Neuronal stem cell (in vitro differentiated cells): ENCODE results near the gene TRERF1.
"Not testable (repeated sequence)": the region's sequence is repeated elsewhere in the genome, so short reads cannot be mapped to it uniquely, and the experiment has no call there.

ENCODE experiments used
- DNase-seq: peaks from one replicate; pipeline ENCODE4 v3.0.0-alpha.2; 2013; ENCODE audit warnings: low spot score
- H2AFZ ChIP-seq: one replicate; pipeline ENCODE4 v1.6.1; 2013; ENCODE audit warnings: mild to moderate bottlenecking, low read length, inconsistent platforms
- H2AK5ac ChIP-seq: 2 replicates; pipeline ENCODE4 v1.6.1; 2013; ENCODE audit warnings: low read depth, mild to moderate bottlenecking, inconsistent platforms, low read length, moderate library complexity, mixed read lengths
- H2BK120ac ChIP-seq: 2 replicates; pipeline ENCODE4 v1.6.1; 2013; ENCODE audit warnings: low read depth, mild to moderate bottlenecking, inconsistent platforms, low read length, moderate library complexity, mixed read lengths
- H2BK12ac ChIP-seq: one replicate; pipeline ENCODE4 v1.6.1; 2013; ENCODE audit warnings: low read length, inconsistent platforms
- H2BK15ac ChIP-seq: 2 replicates; pipeline ENCODE4 v1.6.1; 2013; ENCODE audit warnings: mild to moderate bottlenecking, low read length, inconsistent platforms, mixed read lengths
- H2BK5ac ChIP-seq: one replicate; pipeline ENCODE4 v1.6.1; 2013; ENCODE audit warnings: inconsistent platforms, mild to moderate bottlenecking, low read length, moderate library complexity
- H3K14ac ChIP-seq: one replicate; pipeline ENCODE4 v1.6.1; 2013; ENCODE audit warnings: low read length, inconsistent platforms
- H3K18ac ChIP-seq: 2 replicates; pipeline ENCODE4 v1.6.1; 2013; ENCODE audit warnings: low read length, inconsistent platforms
- H3K23ac ChIP-seq: 2 replicates; pipeline ENCODE4 v1.6.1; 2013; ENCODE audit warnings: low read depth, mild to moderate bottlenecking, mixed read lengths, low read length, inconsistent platforms; ENCODE audit not compliant: poor library complexity
- H3K27ac ChIP-seq: replicated peaks from 3 replicates; pipeline ENCODE4 v1.5.1; 2013; ENCODE audit warnings: low read length, inconsistent platforms
- H3K27me3 ChIP-seq, 3 experiments: 2 replicates each; pipeline ENCODE4 v1.6.1; 2013; ENCODE audit warnings: low read length in 3 of 3, mild to moderate bottlenecking in 2 of 3, inconsistent platforms in 1 of 3, low read depth in 1 of 3, mixed read lengths in 1 of 3, moderate library complexity in 1 of 3; ENCODE audit not compliant: control insufficient read depth in 3 of 3, insufficient read depth in 3 of 3
- H3K36me3 ChIP-seq, 2 donors: replicated peaks in 1 of 2; 2 replicates each; pipeline ENCODE4 v1.6.1; 2013; ENCODE audit warnings: low read length in 2 of 2; ENCODE audit not compliant: control insufficient read depth in 2 of 2, insufficient read depth in 2 of 2
- H3K4ac ChIP-seq: 2 replicates; pipeline ENCODE4 v1.6.1; 2013; ENCODE audit warnings: inconsistent platforms, mild to moderate bottlenecking, low read length, moderate library complexity
- H3K4me1 ChIP-seq, 2 donors: 1 replicate in 1 of 2; 2 replicates in 1 of 2; pipeline ENCODE4 v1.6.1; 2013; ENCODE audit warnings: low read length in 2 of 2, low read depth in 1 of 2; ENCODE audit not compliant: control insufficient read depth in 2 of 2, insufficient read depth in 1 of 2
- H3K4me2 ChIP-seq: one replicate; pipeline ENCODE4 v1.6.1; 2013; ENCODE audit warnings: mild to moderate bottlenecking, low read length, inconsistent platforms; ENCODE audit not compliant: insufficient read depth, poor library complexity, severe bottlenecking
- H3K4me3 ChIP-seq, 2 donors: 2 replicates each; pipeline ENCODE4 v1.5.1; 2013; ENCODE audit warnings: low read length in 2 of 2, mild to moderate bottlenecking in 2 of 2, inconsistent platforms in 1 of 2, moderate library complexity in 1 of 2
- H3K79me1 ChIP-seq: one replicate; pipeline ENCODE4 v1.6.1; 2013; ENCODE audit warnings: low read depth, mild to moderate bottlenecking, inconsistent platforms, low read length, moderate library complexity
- H3K9ac ChIP-seq: one replicate; pipeline ENCODE4 v1.6.1; 2013; ENCODE audit warnings: mild to moderate bottlenecking, low read depth, low read length, inconsistent platforms; ENCODE audit not compliant: poor library complexity
- H3K9me3 ChIP-seq, 2 donors: replicated peaks in 1 of 2; 2 replicates each; pipeline versions ENCODE3 to v1.6.1; 2013; ENCODE audit warnings: low read length in 2 of 2, mild to moderate bottlenecking in 2 of 2, inconsistent platforms in 1 of 2, low read depth in 1 of 2, mixed read lengths in 1 of 2, moderate library complexity in 1 of 2; ENCODE audit not compliant: control insufficient read depth in 2 of 2, insufficient read depth in 1 of 2
- H4K8ac ChIP-seq: one replicate; pipeline ENCODE4 v1.6.1; 2013; ENCODE audit warnings: low read depth, mild to moderate bottlenecking, inconsistent platforms, low read length, moderate library complexity
- H4K91ac ChIP-seq: one replicate; pipeline ENCODE4 v1.6.1; 2013; ENCODE audit warnings: low read length, low read depth, mild to moderate bottlenecking, inconsistent platforms; ENCODE audit not compliant: poor library complexity
- WGBS, 2 donors: extraction: QIAGEN DNeasy Blood & Tissue Kit; methylation state at CpG; one replicate each; pipeline ENCODE4 v1.1.7; 2013; ENCODE audit warnings: missing lambda C conversion rate in 2 of 2, mixed read lengths in 1 of 2; ENCODE audit not compliant: insufficient read length in 2 of 2, insufficient replicate concordance in 1 of 2; ENCODE audit errors: extremely low coverage in 2 of 2; 5-methylcytosine and 5-hydroxymethylcytosine counted together

TRERF1 gene

DNA sequence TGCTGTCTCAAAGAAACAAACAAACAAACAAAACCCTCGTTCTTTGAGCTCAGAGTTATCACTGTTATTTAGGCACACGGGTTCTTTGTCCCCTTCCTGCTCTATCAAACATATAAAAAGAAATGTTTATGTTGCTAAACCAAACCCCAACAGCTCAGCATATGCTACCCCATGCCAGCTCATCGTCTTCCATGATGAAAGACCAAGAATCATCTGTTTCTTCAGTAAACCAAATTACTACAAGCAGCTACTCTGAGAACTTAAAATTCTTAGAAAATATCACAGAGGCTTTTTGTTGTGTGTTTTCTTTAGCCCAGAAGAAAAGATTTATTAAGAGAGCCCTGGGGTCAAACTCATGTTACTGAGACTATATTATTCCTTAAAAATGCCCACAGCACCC is 4.7 kb downstream of the TRERF1 start:
- Histone ChIP-seq H3K27me3 (no peaks in the 10 kb centered on the region), H3K4me3 (no peak overlapping the region), H4K91ac (no peak overlapping the region), H3K4me2 (no peak overlapping the region), H3K23ac (no peak overlapping the region), H2BK12ac (no peak overlapping the region), H3K27ac (no peak overlapping the region), H2AFZ (no peak overlapping the region), H3K18ac (no peak overlapping the region), H2BK120ac (no peak overlapping the region), H3K79me1 (peaks cover 2% of the 10 kb centered on the region), H2BK5ac (no peak overlapping the region), H3K9me3 (no peaks in the 10 kb centered on the region), H3K36me3 (peaks cover 0 to 7% of the 10 kb centered on the region in 2 donors), H4K8ac (no peak overlapping the region), H3K4me1 (peaks cover 19 to 26% of the 10 kb centered on the region in 2 donors), H3K9ac (no peak overlapping the region), H3K4ac (no peak overlapping the region), H2BK15ac (no peak overlapping the region), H2AK5ac (no peak overlapping the region), H3K14ac (no peak overlapping the region)
- WGBS, 2 donors: no CpG with 5 or more reads among the region's 3 CpGs
- DNase-seq: no peak

DNA sequence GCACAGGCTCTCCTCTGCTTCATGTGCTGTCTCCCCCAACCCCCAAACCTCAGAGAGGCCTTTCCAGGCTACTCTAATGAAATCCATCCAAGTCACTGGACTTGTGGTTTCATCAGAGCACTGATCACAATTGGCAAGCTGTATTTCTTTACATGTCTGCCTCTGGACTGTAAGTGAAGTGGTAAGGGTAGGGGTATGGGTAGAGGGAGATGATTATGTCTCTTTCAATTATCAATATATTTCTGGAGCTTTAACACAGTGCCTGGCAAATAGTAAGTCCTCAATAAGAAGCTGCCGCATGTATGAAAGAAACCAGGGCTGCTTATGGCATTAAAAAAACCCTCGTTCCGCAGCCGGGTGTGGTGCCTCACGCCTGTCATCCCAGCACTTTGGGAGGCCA is 5.4 kb downstream of the TRERF1 start:
- H2BK15ac ChIP-seq: no peak overlapping the region
- H2BK5ac ChIP-seq: no peak overlapping the region
- no peak overlapping the region for H3K23ac ChIP-seq
- H3K4me3 ChIP-seq: no peak overlapping the region
- H2AFZ ChIP-seq: no peak overlapping the region
- H3K4me1 ChIP-seq: peaks cover 26% of the 10 kb centered on the region in 2 donors
- H3K36me3 ChIP-seq: peaks cover 0 to 7% of the 10 kb centered on the region in 2 donors
- no peak overlapping the region for H2BK12ac ChIP-seq
- H3K4ac ChIP-seq: no peak overlapping the region
- no peaks in the 10 kb centered on the region for H3K27me3 ChIP-seq
- peaks cover 2% of the 10 kb centered on the region for H3K79me1 ChIP-seq
- no peaks in the 10 kb centered on the region for H3K9me3 ChIP-seq
- H3K27ac ChIP-seq: no peak overlapping the region
- no peak overlapping the region for H3K4me2 ChIP-seq
- WGBS, 2 donors: no CpG with 5 or more reads among the region's 5 CpGs
- no peak overlapping the region for H3K14ac ChIP-seq
- H3K18ac ChIP-seq: no peak overlapping the region
- DNase-seq: no peak
- no peak overlapping the region for H3K9ac ChIP-seq
- no peak overlapping the region for H4K8ac ChIP-seq
- H4K91ac ChIP-seq: no peak overlapping the region
- H2AK5ac ChIP-seq: no peak overlapping the region
- no peak overlapping the region for H2BK120ac ChIP-seq

DNA sequence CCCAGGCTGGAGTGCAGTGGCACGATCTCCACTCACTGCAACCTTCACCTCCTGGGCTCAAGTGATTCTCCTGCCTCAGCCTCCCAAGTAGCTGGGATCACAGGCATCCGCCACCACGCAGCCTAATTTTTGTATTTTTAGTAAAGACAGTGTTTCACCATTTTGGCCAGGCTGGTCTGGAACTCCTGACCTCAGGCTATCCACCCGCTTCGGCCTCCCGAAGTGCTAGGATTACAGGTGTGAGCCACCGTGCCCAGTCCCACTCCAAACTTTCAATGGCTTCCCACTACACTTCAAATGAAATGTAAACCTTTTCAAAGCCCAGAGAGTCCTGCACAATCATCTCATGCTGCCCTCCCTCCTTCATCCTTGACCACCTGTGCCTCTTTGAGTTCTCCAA is 5.8 kb downstream of the TRERF1 start:
- not testable (repeated sequence) for H2AFZ ChIP-seq, H3K79me1 ChIP-seq, H3K18ac ChIP-seq, H3K4me2 ChIP-seq, H3K9ac ChIP-seq, H3K4me3 ChIP-seq, H4K91ac ChIP-seq, H3K4ac ChIP-seq, H2BK120ac ChIP-seq, H2BK15ac ChIP-seq, DNase-seq, H3K23ac ChIP-seq, H3K14ac ChIP-seq, H2BK12ac ChIP-seq, H2BK5ac ChIP-seq, H4K8ac ChIP-seq, H3K9me3 ChIP-seq, H2AK5ac ChIP-seq, H3K27ac ChIP-seq, H3K36me3 ChIP-seq, H3K27me3 ChIP-seq
- peaks cover 26 to 30% of the 10 kb centered on the region in 2 donors for H3K4me1 ChIP-seq
- WGBS, 2 donors: no CpG with 5 or more reads among the region's 7 CpGs

DNA sequence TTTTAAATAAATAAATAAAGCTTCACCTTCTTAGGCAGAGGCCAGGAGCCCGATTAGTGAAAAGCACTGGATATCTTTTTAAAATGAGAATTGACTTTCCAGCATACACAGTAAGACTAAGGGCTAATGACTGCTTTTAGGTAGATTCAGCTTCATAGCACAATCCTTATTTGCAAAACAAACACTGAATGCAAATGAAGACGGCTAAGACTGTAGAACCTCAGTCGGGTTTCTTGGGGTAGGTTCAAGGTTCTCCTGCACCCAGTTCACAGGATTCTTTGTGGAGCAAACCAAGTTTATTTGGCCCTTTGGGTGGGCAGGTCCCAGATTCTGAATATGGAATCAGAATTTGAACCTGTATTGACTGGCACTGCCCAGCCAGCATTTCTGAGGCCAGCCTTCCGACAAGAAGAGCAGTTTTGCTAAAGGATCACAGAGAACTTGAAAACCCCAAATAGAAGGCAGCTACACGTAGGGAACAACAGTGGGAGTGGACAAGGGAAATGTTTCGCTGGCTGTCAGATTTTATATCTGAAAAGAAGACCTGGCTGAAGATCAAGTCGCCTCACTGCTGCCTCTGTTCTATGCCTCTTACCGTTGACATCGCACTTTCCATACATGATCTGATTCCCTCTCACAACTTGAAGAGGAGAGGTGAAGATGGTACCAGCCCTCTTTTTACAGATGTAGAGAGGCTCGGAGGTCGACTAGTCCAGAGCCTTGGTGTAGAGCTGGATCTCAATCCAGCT is 8.2 kb downstream of the TRERF1 start:
- no peak overlapping the region for H3K14ac ChIP-seq
- no CpG with 5 or more reads among the region's 11 CpGs for WGBS, 2 donors
- H2AK5ac ChIP-seq: no peak overlapping the region
- no peaks in the 10 kb centered on the region for H3K9me3 ChIP-seq
- H2BK12ac ChIP-seq: no peak overlapping the region
- no peak overlapping the region for H3K9ac ChIP-seq
- no peak overlapping the region for H3K4ac ChIP-seq
- no peak overlapping the region for H2BK5ac ChIP-seq
- H3K23ac ChIP-seq: no peak overlapping the region
- no peaks in the 10 kb centered on the region for H3K27me3 ChIP-seq
- DNase-seq: no peak
- H2BK15ac ChIP-seq: no peak overlapping the region
- H3K4me2 ChIP-seq: no peak overlapping the region
- peaks cover 0 to 7% of the 10 kb centered on the region in 2 donors for H3K36me3 ChIP-seq
- H3K4me1 ChIP-seq: peaks cover 35% of the 10 kb centered on the region in 2 donors
- H2AFZ ChIP-seq: no peak overlapping the region
- peaks cover 5% of the 10 kb centered on the region for H3K79me1 ChIP-seq
- no peak overlapping the region for H4K8ac ChIP-seq
- H3K18ac ChIP-seq: no peak overlapping the region
- no peak overlapping the region for H3K27ac ChIP-seq
- no peak overlapping the region for H2BK120ac ChIP-seq
- H4K91ac ChIP-seq: no peak overlapping the region
- H3K4me3 ChIP-seq: no peak overlapping the region
